Activated naive CD8-positive, alpha-beta T cell treated with anti-CD3 and anti-CD28 coated beads for 36 hours (primary cell): ENCODE data around the gene ANKRD13B. TPM values are rescaled to one million over a fixed set of nuclear protein-coding genes. Genes with fewer than 3 reads are reported as not detected.
A peak's percentile ranks its signal among the peaks of the same experiment; 100 is the strongest.
"Not testable (repeated sequence)": the region's sequence is repeated elsewhere in the genome, so short reads cannot be mapped to it uniquely, and the experiment has no call there.

Source experiments
- DNase-seq: peaks from one replicate; pipeline ENCODE4 v3.0.0; 2021
- H3K27ac Mint-ChIP-seq: one replicate; pipeline ENCODE4 v1.8.0; 2022; ENCODE audit warnings: mild to moderate bottlenecking, moderate library complexity, mixed read lengths
- H3K27me3 Mint-ChIP-seq: one replicate; pipeline ENCODE4 v1.8.0; 2022; ENCODE audit warnings: mild to moderate bottlenecking, mixed read lengths
- H3K36me3 Mint-ChIP-seq: one replicate; pipeline ENCODE4 v1.8.0; 2021; ENCODE audit warnings: mild to moderate bottlenecking, mixed read lengths
- H3K4me1 Mint-ChIP-seq: one replicate; pipeline ENCODE4 v1.8.0; 2021; ENCODE audit warnings: mixed read lengths
- H3K4me3 Mint-ChIP-seq: one replicate; pipeline ENCODE4 v1.8.0; 2022; ENCODE audit warnings: mild to moderate bottlenecking, moderate library complexity, mixed read lengths
- H3K9me3 Mint-ChIP-seq: one replicate; pipeline ENCODE4 v1.8.0; 2022; ENCODE audit warnings: mixed read lengths
- total RNA-seq, 2 experiments: library from RNA; stranded (reverse); gene quantifications; one replicate each; pipeline ENCODE4 v1.2.3, GENCODE V29; 2021

Gene ANKRD13B
- total RNA-seq, 2 experiments from 2014 or later, result 17.9 to 20.8 TPM

DNA sequence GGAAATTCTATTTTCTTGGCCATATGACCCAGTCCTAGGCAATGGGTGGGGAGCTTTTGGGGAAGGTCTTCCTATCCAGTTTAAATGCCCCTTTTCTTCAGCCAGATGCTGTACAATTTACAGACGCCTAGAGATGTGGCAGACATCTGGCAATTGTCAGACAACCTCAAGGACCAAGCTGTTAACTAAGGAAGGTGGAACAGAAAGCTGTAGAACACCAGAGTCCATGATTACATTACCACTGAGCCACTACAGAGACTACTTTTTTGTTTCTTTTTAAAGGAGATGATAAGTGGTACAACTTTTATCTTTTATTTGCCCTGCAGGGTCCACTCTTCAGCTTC, 50.9 kb downstream of the ANKRD13B start:
- no peak for DNase-seq
- Mint-ChIP-seq H3K9me3 (no peaks in the 10 kb centered on the region), H3K4me1 (peaks cover 45% of the 10 kb centered on the region), H3K27ac (no peak overlapping the region), H3K27me3 (no peaks in the 10 kb centered on the region), H3K36me3 (peaks cover 20% of the 10 kb centered on the region), H3K4me3 (no peak overlapping the region)

DNA sequence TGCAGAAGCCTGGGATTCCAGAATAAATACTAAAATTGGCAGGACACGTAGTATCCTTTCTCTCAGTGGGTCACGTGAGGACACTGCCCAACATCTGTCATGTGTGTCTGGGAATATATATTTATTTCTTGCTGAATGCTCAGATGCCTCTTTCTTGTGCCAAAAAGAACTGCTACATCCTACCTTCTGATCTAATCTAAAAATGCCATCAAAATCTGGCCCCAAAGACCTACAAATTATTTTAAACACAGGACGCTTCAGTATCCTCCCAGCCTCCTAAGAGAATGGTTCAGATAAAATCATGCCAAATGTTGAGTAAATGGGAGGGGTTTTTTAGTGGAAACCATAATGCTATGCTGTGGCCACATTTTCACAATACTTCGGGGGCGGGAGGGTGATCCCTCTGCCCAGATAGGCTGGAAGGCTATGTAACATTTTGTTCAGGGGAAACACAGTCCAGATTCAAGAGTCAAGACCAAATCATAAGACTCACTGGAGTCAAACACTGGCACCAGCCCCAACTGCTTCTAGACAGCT, 52.7 kb downstream of the ANKRD13B start:
- DNase-seq, result peak; percentile 26
- Mint-ChIP-seq H3K4me1 (peaks cover 27% of the 10 kb centered on the region), H3K27me3 (no peaks in the 10 kb centered on the region), H3K36me3 (peaks cover 20% of the 10 kb centered on the region), H3K4me3 (no peak overlapping the region), H3K9me3 (no peaks in the 10 kb centered on the region), H3K27ac (peak overlapping the region; percentile 69)

- H3K27ac Mint-ChIP-seq, result peak overlapping the region; percentile 34
- no peak overlapping the region for H3K4me3 Mint-ChIP-seq
- H3K27me3 Mint-ChIP-seq, result no peaks in the 10 kb centered on the region
- DNase-seq, result no peak
- no peaks in the 10 kb centered on the region for H3K9me3 Mint-ChIP-seq
- peaks cover 20% of the 10 kb centered on the region for H3K4me1 Mint-ChIP-seq
- H3K36me3 Mint-ChIP-seq, result peaks cover 21% of the 10 kb centered on the region
Measured at GRCh38 chr17:29648005-29648404, 55.1 kb downstream of the ANKRD13B start.

DNA sequence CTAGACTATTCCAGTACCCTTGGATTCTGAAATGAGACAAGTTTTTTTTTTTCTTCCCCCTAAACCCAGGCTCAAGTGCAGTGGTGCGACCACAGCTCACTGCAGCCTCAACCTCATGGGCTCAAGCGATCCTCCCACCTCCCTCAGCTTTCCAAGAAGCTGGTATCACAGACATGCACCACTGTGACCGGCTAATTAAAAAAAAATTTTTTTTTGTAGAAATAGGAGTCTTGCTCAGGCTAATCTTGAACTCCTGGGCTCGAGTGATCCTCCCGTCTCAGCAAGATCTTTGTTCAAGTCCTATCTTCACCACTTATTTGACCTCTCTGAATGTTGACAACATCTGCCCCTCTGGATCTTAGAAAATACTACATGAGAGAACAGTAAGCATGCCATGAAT, 56.4 kb downstream of the ANKRD13B start:
- H3K36me3 Mint-ChIP-seq, result peaks cover 24% of the 10 kb centered on the region
- H3K4me1 Mint-ChIP-seq, result peaks cover 18% of the 10 kb centered on the region
- H3K9me3 Mint-ChIP-seq, result no peaks in the 10 kb centered on the region
- no peak overlapping the region for H3K4me3 Mint-ChIP-seq
- DNase-seq, result no peak
- peak overlapping the region; percentile 12 for H3K27ac Mint-ChIP-seq
- H3K27me3 Mint-ChIP-seq, result no peaks in the 10 kb centered on the region

GRCh38 chr17:29650396-29650795, 57.5 kb downstream of the ANKRD13B start:
- no peak for DNase-seq
- Mint-ChIP-seq H3K4me3 (no peak overlapping the region), H3K9me3 (no peaks in the 10 kb centered on the region), H3K4me1 (peaks cover 11% of the 10 kb centered on the region), H3K27me3 (no peaks in the 10 kb centered on the region), H3K36me3 (peaks cover 18% of the 10 kb centered on the region), H3K27ac (no peak overlapping the region)

DNA sequence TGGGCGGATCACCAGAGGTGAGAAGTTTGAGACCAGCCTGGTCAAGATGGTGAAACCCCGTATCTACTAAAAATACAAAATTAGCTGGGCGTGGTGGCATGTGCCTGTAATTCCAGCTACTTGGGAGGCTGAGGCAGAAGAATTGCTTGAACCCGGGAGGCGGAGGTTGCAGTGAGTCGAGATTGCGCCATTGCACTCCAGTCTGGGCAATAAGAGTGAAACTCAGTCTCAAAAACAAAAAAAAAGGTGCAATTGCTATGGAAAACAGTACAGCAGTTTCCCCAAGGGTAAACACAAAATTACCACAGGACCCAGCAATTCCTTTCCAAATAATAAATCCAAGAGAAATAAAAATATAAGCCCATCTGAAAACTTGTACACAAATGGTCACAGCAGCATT, 59.0 kb downstream of the ANKRD13B start:
- not testable (repeated sequence) for H3K27me3 Mint-ChIP-seq, H3K9me3 Mint-ChIP-seq, H3K4me3 Mint-ChIP-seq, DNase-seq, H3K27ac Mint-ChIP-seq, H3K4me1 Mint-ChIP-seq
- H3K36me3 Mint-ChIP-seq, result peaks cover 17% of the 10 kb centered on the region

DNA sequence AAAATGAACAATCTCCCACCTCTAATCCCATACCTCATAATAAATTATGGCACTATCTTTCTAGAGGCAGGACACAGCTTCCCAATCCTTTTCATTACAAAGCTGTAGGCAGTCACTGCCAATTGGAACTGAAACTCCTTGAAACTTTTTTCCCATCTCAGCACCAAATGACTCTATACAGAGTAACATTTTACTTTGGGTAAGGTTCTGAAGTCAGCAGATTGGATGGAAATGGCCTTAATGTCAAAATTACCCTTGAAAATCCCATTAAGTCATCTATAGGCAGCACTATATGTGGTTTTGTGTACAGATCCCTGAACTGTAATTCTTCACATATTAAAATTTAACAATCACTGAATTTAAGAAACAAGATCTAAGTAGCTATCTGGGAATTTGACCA, 60.0 kb downstream of the ANKRD13B start:
- Mint-ChIP-seq H3K27me3 (no peaks in the 10 kb centered on the region), H3K9me3 (no peaks in the 10 kb centered on the region), H3K4me1 (peaks cover 2% of the 10 kb centered on the region), H3K4me3 (no peak overlapping the region), H3K36me3 (peaks cover 15% of the 10 kb centered on the region), H3K27ac (no peak overlapping the region)
- DNase-seq, result no peak

- Mint-ChIP-seq H3K4me3 (no peak overlapping the region), H3K9me3 (no peaks in the 10 kb centered on the region), H3K36me3 (peaks cover 10% of the 10 kb centered on the region), H3K27me3 (no peaks in the 10 kb centered on the region), H3K27ac (no peak overlapping the region), H3K4me1 (peaks cover 7% of the 10 kb centered on the region)
- DNase-seq, result no peak
Measured at GRCh38 chr17:29653995-29654714, 61.2 kb downstream of the ANKRD13B start.

- Mint-ChIP-seq H3K36me3 (peaks cover 13% of the 10 kb centered on the region), H3K4me3 (no peak overlapping the region), H3K27me3 (no peaks in the 10 kb centered on the region), H3K9me3 (peaks cover under 1% of the 10 kb centered on the region), H3K4me1 (peaks cover 11% of the 10 kb centered on the region), H3K27ac (no peak overlapping the region)
- no peak for DNase-seq
Measured at GRCh38 chr17:29655323-29655722, 62.4 kb downstream of the ANKRD13B start.

DNA sequence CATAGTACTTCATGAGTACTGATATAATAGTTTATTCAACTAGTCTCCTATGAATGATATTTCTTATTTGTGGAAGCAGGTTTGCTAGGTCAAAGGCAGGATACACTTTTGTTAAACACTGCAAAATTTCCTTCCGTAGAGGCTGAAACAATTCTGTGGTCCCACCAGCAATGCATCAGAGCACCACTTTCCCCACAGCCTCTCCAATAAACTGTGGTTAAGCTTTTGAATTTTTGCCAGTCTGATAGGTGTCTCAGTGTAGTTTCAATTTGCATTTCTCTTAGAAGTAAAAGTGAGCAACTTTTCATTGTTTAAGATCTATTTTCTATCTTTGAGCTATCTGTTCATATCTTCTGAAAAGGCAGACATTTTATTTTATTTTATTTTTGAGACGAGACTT, 66.2 kb downstream of the ANKRD13B start:
- peak overlapping the region; percentile 81 for H3K27ac Mint-ChIP-seq
- peak; percentile 27 for DNase-seq
- peaks cover 12% of the 10 kb centered on the region for H3K4me1 Mint-ChIP-seq
- no peaks in the 10 kb centered on the region for H3K27me3 Mint-ChIP-seq
- H3K4me3 Mint-ChIP-seq, result no peak overlapping the region
- H3K36me3 Mint-ChIP-seq, result peaks cover 18% of the 10 kb centered on the region
- peaks cover 3% of the 10 kb centered on the region for H3K9me3 Mint-ChIP-seq

GRCh38 chr17:29661213-29661612, 68.3 kb downstream of the ANKRD13B start:
- Mint-ChIP-seq H3K4me3 (no peak overlapping the region), H3K9me3 (peaks cover 3% of the 10 kb centered on the region), H3K27me3 (no peaks in the 10 kb centered on the region), H3K4me1 (peaks cover 27% of the 10 kb centered on the region), H3K36me3 (peaks cover 27% of the 10 kb centered on the region), H3K27ac (peak overlapping the region; percentile 2)
- no peak for DNase-seq

DNA sequence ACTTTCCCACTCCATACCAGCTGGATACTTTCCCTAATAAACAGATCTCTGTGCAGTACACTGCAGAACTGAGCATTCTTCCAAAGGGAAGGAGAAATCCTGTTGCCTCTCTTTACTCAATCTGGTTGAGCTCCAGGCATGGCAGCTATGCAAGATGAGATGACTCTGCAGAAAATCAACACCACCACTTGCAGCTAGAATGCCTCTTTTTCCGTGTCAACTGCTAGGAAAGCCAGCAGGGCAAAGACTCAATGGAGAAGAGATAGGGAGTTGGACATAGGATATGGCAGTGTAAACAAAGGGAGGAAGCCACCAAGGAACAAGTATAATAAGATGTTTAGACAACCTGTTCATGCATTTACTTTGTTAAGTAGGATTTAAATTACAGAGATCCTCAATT, 70.2 kb downstream of the ANKRD13B start:
- Mint-ChIP-seq H3K4me3 (no peak overlapping the region), H3K4me1 (peaks cover 35% of the 10 kb centered on the region), H3K36me3 (peaks cover 41% of the 10 kb centered on the region), H3K27ac (no peak overlapping the region), H3K27me3 (no peaks in the 10 kb centered on the region), H3K9me3 (peaks cover 3% of the 10 kb centered on the region)
- no peak for DNase-seq

Other genes starting within 250 kb of the ANKRD13B start
- 10 to 100 TPM; 20.8 to 25.8 TPM for gene TAOK1, start 202.8 kb upstream of the ANKRD13B start, total RNA-seq
- 1 to 10 TPM; 8.6 to 8.8 TPM for gene ABHD15, start 26.1 kb upstream of the ANKRD13B start, total RNA-seq
- 10 to 100 TPM; 31.2 to 35.3 TPM for gene TP53I13, start 24.4 kb upstream of the ANKRD13B start, total RNA-seq
- gene GIT1, start 3.5 kb upstream of the ANKRD13B start, total RNA-seq, result 10 to 100 TPM; 63.5 to 63.7 TPM
- 1 to 10 TPM; 8.9 to 9.4 TPM for gene CORO6, start 29.8 kb downstream of the ANKRD13B start, total RNA-seq